ENCODE data around the gene ETNK2.

DNA sequence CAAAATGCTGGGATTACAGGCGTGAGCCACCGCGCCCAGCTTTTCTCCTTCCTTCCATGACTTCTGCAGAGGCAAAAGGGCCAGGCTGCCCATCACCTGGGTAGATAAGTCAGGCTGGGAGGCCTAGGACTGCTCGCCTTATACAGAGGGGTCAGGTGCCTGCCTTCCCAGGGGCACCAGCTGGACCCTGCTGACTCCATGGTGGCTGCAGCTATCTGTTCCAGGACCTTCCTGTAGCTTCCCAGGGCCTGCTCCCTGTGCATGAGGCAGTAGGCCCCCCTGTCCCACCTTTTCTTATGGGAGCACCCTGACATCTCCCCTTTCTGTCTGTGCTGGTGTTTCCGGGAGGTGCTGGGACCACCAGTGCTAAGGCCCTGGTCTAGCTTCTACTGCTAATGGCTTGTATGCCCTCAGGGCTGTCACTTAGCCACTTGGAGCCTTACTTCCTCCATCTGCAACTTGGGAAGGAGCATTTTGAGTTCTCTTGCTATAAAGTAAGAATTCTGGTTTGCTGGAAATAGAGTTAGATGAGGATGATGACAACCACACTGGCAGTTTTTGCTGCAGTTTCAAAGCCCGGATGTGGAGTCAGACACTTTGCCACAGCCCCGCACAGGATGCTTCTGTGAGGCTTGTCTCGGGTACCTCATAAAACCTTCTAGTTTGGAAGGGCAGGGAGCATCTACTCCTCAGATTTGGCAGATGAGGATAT lies 64.5 kb downstream of the ETNK2 start:
- no peak for TF ChIP-seq RFX5 (IDR thresholded peaks at IDR 0.05; ENCODE audit: borderline replicate concordance, low read depth, low read length)
- TF ChIP-seq, protein P1, sequence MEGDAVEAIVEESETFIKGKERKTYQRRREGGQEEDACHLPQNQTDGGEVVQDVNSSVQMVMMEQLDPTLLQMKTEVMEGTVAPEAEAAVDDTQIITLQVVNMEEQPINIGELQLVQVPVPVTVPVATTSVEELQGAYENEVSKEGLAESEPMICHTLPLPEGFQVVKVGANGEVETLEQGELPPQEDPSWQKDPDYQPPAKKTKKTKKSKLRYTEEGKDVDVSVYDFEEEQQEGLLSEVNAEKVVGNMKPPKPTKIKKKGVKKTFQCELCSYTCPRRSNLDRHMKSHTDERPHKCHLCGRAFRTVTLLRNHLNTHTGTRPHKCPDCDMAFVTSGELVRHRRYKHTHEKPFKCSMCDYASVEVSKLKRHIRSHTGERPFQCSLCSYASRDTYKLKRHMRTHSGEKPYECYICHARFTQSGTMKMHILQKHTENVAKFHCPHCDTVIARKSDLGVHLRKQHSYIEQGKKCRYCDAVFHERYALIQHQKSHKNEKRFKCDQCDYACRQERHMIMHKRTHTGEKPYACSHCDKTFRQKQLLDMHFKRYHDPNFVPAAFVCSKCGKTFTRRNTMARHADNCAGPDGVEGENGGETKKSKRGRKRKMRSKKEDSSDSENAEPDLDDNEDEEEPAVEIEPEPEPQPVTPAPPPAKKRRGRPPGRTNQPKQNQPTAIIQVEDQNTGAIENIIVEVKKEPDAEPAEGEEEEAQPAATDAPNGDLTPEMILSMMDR (IDR thresholded peaks at IDR 0.05; ENCODE audit: control extremely low read depth in 1 of 3, insufficient read depth in 1 of 3, low read depth in 1 of 3, low read length in 3 of 3): no peak
- no peak for TF ChIP-seq PHF8 (conservative IDR thresholded peaks at IDR 0.05; ENCODE audit: low read depth, low read length)
